Measurements from ENCODE around the gene KSR2. TPM values are rescaled to one million over a fixed set of nuclear protein-coding genes. Genes with fewer than 3 reads are reported as not detected.
"Not testable (repeated sequence)": the region's sequence is repeated elsewhere in the genome, so short reads cannot be mapped to it uniquely, and the experiment has no call there.

KSR2 gene
- total RNA-seq, 1 donor from 2014 or later = under 0.01 TPM

DNA sequence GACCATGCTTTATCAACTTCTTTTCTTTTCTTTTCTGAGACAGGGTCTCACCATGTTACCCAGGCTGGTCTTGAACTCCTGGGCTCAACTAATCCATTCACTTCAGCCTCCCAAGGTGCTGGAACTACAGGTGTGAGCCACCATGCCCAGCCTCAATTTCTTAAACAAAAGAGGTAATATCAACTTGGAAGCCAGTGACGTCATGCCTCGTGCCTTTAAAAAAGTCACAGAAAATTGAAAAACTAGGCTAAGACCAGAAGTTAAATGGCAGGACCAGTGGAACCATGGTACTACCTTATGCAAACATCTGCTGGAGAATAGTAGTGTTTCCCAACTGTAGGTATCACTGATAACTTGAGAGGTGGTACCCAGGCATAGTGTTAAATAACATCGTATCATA is 103.3 kb downstream of the KSR2 start:
- Histone ChIP-seq H3K27ac (ENCODE audit: low read depth, low read length) (no peak overlapping the region), H3K9ac (ENCODE audit: low read depth in 1 of 3, low read length in 3 of 3) (no peak overlapping the region), H3K9me3 (ENCODE audit: control insufficient read depth in 3 of 3, low read length in 3 of 3) (peaks cover 0 to 4% (median 0%) of the 10 kb centered on the region in 3 donors), H3K4me3 (ENCODE audit: low read length in 3 of 3) (no peak overlapping the region), H3K27me3 (ENCODE audit: control insufficient read depth in 3 of 3, insufficient read depth in 3 of 3, low read length in 3 of 3) (peaks cover 0 to 2% (median 0%) of the 10 kb centered on the region in 3 donors), H3K36me3 (ENCODE audit: control insufficient read depth in 3 of 3, insufficient read depth in 3 of 3, low read length in 3 of 3) (no peaks in the 10 kb centered on the region), H3K4me1 (ENCODE audit: control insufficient read depth in 3 of 3, insufficient read depth in 3 of 3, low read length in 3 of 3) (no peaks in the 10 kb centered on the region)

DNA sequence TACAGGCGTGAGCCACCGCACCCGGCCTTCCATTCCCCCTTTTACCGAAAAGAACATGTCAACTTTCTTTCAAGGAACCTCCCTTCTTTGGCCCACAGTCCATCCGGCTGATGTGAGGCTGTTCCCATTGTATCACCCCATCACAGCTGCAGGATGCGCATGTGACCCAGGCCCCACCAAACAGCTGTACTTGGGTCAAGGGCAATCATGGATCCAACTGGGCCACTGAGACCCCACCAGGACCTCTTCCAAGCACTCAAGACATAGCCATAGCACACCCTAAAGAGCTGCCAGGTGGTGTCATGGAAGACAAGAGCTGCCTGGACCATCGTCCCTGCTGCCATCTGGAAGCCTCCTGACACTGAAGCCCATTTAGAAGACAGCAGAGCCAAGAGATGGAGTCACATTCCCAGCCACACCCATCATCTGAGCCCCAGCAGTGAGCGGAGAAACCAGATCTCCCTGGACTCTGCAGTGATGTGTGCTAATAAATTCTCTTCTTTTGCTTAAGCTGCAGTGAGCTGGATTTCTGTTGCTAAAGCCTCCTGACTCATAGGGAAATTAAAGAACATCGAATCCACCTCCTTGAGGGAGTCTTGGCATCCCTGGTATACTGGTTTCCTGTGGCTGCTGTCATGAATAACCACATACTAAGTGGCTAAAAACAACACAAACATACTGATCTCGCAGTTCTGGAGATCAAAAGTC is 105.6 kb downstream of the KSR2 start:
- H3K9me3 ChIP-seq (ENCODE audit: control insufficient read depth in 3 of 3, low read length in 3 of 3) = peaks cover 0 to 4% (median 0%) of the 10 kb centered on the region in 3 donors
- no peak overlapping the region for H3K4me3 ChIP-seq (ENCODE audit: low read length in 3 of 3)
- H3K27me3 ChIP-seq (ENCODE audit: control insufficient read depth in 3 of 3, insufficient read depth in 3 of 3, low read length in 3 of 3) = peaks cover 0 to 11% (median 4%) of the 10 kb centered on the region in 3 donors

DNA sequence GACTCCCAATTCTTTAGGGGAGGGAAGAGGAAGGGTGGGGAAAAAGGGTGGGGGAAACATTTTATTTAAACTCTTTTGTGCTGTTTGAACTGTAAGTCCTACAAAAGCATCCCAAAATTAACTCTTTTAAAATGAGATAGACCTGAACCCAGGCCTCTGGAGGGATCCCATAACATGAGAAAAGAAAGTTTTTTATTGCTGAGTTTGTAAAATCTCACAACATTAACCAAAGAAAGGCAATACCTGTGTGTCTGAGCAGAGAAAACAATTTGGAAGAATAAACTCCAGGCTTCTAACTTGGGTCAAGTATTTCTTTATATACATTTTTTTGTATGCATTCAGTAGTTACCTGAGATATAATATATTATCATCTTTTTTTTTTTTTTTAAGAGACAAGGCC is 107.1 kb downstream of the KSR2 start:
- Histone ChIP-seq H3K9me3 (ENCODE audit: control insufficient read depth in 3 of 3, low read length in 3 of 3) (peaks cover 0 to 4% (median 0%) of the 10 kb centered on the region in 3 donors), H3K27me3 (ENCODE audit: control insufficient read depth in 3 of 3, insufficient read depth in 3 of 3, low read length in 3 of 3) (peaks cover 0 to 13% (median 4%) of the 10 kb centered on the region in 3 donors), H3K4me1 (ENCODE audit: control insufficient read depth in 3 of 3, insufficient read depth in 3 of 3, low read length in 3 of 3) (no peaks in the 10 kb centered on the region)

More for the DNA sequence above, 105.6 kb downstream of the KSR2 start:
- Histone ChIP-seq H3K36me3 (ENCODE audit: control insufficient read depth in 3 of 3, insufficient read depth in 3 of 3, low read length in 3 of 3) (no peaks in the 10 kb centered on the region), H3K9ac (ENCODE audit: low read depth in 1 of 3, low read length in 3 of 3) (no peak overlapping the region), H3K27ac (ENCODE audit: low read depth, low read length) (no peak overlapping the region), H3K4me1 (ENCODE audit: control insufficient read depth in 3 of 3, insufficient read depth in 3 of 3, low read length in 3 of 3) (no peaks in the 10 kb centered on the region)

DNA sequence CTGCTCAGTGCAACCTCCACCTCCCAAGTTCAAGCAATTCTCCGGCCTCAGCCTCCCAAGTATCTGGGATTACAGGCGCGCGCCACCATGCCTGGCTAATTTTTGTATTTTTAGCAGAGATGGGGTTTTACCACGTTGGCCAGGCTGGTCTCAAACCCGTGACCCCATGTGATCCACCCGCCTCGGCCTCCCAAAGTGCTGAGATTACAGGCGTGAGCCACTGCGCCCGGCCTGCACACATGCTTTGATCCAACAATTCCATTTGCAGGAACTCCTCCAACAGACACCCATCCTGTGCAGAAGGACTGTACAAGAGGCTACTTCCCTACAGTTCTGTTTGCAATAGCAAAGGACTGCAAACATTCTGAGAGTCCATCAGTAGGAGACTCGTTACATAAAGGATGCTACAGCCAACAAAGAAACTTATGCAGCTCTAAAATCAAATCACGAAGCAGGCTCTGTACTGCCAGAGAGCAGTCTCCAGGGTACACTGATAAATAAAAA is 108.0 kb downstream of the KSR2 start:
- not testable (repeated sequence) for H3K36me3 ChIP-seq (ENCODE audit: control insufficient read depth in 3 of 3, insufficient read depth in 3 of 3, low read length in 3 of 3); H3K4me3 ChIP-seq (ENCODE audit: low read length in 3 of 3); H3K9ac ChIP-seq (ENCODE audit: low read depth in 1 of 3, low read length in 3 of 3); H3K4me1 ChIP-seq (ENCODE audit: control insufficient read depth in 3 of 3, insufficient read depth in 3 of 3, low read length in 3 of 3); H3K9me3 ChIP-seq (ENCODE audit: control insufficient read depth in 3 of 3, low read length in 3 of 3); H3K27ac ChIP-seq (ENCODE audit: low read depth, low read length)
- H3K27me3 ChIP-seq (ENCODE audit: control insufficient read depth in 3 of 3, insufficient read depth in 3 of 3, low read length in 3 of 3) = peaks cover 0 to 15% (median 4%) of the 10 kb centered on the region in 3 donors

More for the DNA sequence above, 107.1 kb downstream of the KSR2 start:
- H3K36me3 ChIP-seq (ENCODE audit: control insufficient read depth in 3 of 3, insufficient read depth in 3 of 3, low read length in 3 of 3) = no peaks in the 10 kb centered on the region
- no peak overlapping the region for H3K9ac ChIP-seq (ENCODE audit: low read depth in 1 of 3, low read length in 3 of 3)
- no peak overlapping the region for H3K4me3 ChIP-seq (ENCODE audit: low read length in 3 of 3)
- H3K27ac ChIP-seq (ENCODE audit: low read depth, low read length) = no peak overlapping the region

DNA sequence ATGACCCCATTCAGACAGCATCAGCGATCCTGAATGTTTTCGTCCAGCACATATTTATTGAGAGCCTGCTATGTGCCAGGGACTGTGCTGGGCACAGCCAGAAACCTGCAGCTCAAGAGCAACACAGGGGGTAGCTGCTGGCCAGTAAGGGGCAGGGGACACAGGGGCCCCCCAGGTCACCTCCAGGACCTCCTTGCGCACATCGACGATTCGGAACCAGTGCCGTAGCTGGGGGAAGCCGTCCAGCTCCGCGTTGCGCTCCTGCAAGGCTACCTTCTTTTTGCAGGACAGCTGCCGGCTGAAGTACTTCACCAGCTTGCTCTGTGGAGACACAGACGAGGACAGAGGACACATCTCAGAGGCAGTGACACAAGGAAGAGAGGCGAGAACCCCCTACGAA is 108.7 kb downstream of the KSR2 start:
- Histone ChIP-seq H3K4me3 (ENCODE audit: low read length in 3 of 3) (no peak overlapping the region), H3K36me3 (ENCODE audit: control insufficient read depth in 3 of 3, insufficient read depth in 3 of 3, low read length in 3 of 3) (no peaks in the 10 kb centered on the region), H3K27me3 (ENCODE audit: control insufficient read depth in 3 of 3, insufficient read depth in 3 of 3, low read length in 3 of 3) (peaks cover 0 to 19% (median 4%) of the 10 kb centered on the region in 3 donors), H3K9me3 (ENCODE audit: control insufficient read depth in 3 of 3, low read length in 3 of 3) (peaks cover 0 to 4% (median 0%) of the 10 kb centered on the region in 3 donors), H3K9ac (ENCODE audit: low read depth in 1 of 3, low read length in 3 of 3) (no peak overlapping the region), H3K27ac (ENCODE audit: low read depth, low read length) (no peak overlapping the region), H3K4me1 (ENCODE audit: control insufficient read depth in 3 of 3, insufficient read depth in 3 of 3, low read length in 3 of 3) (no peaks in the 10 kb centered on the region)

DNA sequence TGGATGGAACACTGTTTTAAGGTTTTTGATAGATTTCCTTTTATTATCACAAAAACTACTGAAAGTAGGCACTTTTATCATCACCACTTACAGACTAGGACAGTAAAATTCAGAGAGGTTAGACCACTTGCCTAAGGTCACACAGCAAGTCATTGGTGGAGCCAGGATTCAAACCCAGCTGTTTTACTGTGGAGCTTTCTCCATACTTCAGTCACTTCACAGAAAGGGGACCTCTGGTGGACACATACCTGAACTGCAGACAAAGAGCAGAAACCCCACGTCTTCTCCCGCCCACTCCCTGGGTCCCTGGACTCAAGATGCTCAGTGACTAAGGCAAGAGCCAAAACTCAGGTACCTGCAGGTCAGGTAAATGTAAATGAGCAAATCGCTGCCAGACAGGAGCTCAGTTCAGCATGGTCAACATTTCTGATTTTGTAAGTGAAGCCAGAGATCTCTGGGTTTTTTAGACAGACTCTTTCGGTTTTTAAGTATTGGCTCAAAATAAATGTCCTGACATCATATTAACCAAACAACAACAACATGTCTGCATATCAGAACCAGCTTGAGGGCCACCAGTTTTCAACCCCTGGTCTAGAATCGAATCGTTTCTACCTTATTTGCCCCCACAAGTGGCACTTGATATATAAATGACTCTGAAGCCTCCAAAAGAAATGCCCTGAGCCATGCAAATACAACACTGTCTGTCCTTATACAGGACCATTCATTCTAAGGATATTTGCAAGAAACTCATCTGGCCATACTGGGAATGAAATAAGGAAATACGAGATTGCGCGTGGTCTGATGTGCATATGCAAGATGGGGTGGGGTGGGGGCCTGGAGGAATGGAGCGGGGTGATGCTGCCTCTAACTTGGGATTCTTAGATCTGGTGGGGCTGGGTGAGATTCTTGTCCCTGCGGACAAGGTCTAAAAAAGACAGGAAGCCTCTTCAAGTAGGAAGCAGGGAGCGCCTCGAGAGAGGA is 110.9 kb downstream of the KSR2 start:
- Histone ChIP-seq H3K9me3 (ENCODE audit: control insufficient read depth in 3 of 3, low read length in 3 of 3) (peaks cover 0 to 4% (median 3%) of the 10 kb centered on the region in 3 donors), H3K9ac (ENCODE audit: low read depth in 1 of 3, low read length in 3 of 3) (no peak overlapping the region), H3K4me1 (ENCODE audit: control insufficient read depth in 3 of 3, insufficient read depth in 3 of 3, low read length in 3 of 3) (no peaks in the 10 kb centered on the region), H3K4me3 (ENCODE audit: low read length in 3 of 3) (no peak overlapping the region), H3K27me3 (ENCODE audit: control insufficient read depth in 3 of 3, insufficient read depth in 3 of 3, low read length in 3 of 3) (peaks cover 0 to 19% (median 4%) of the 10 kb centered on the region in 3 donors), H3K36me3 (ENCODE audit: control insufficient read depth in 3 of 3, insufficient read depth in 3 of 3, low read length in 3 of 3) (no peaks in the 10 kb centered on the region), H3K27ac (ENCODE audit: low read depth, low read length) (no peak overlapping the region)

DNA sequence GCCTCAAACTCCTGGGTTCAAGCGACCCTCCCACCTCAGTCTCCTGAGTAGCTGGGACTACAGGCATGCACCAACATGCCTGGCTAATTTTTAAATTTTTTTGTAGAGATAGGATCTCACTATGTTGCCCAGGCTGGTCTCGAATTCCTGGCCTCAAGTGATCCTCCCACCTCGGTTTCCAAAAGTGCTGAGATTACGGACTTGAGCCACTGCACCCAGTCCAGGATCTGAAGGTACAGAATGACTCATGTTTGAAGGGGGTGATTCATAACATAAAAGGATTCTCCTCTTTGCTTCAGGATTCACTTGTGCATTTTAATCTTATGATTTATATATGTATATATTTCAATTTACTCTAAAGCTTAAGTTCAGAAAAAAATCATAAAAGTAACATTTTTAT is 111.7 kb downstream of the KSR2 start:
- not testable (repeated sequence) for H3K9me3 ChIP-seq (ENCODE audit: control insufficient read depth in 3 of 3, low read length in 3 of 3); H3K27ac ChIP-seq (ENCODE audit: low read depth, low read length); H3K4me3 ChIP-seq (ENCODE audit: low read length in 3 of 3); H3K4me1 ChIP-seq (ENCODE audit: control insufficient read depth in 3 of 3, insufficient read depth in 3 of 3, low read length in 3 of 3); H3K9ac ChIP-seq (ENCODE audit: low read depth in 1 of 3, low read length in 3 of 3); H3K36me3 ChIP-seq (ENCODE audit: control insufficient read depth in 3 of 3, insufficient read depth in 3 of 3, low read length in 3 of 3)
- peaks cover 0 to 19% (median 4%) of the 10 kb centered on the region in 3 donors for H3K27me3 ChIP-seq (ENCODE audit: control insufficient read depth in 3 of 3, insufficient read depth in 3 of 3, low read length in 3 of 3)

DNA sequence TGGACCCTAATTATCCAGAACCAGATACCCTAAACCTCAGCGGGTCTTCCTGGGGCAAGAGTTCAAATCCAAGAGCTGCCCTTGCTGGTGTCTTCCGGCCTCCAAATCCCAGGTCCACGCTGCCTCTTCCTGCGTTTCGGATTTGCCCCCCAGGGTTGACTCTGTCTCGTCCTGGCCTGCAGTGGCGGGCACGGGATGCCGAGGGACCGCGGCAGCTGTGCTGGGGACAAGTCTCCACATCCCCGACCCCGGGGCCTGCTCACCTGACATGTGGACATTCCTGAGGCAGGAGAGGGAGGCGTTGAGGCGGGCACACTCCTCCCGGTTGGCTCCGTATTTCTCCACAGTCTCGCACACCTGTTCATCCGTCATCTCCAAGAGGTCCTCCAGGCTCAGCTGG is 113.6 kb downstream of the KSR2 start:
- peaks cover 0 to 20% (median 7%) of the 10 kb centered on the region in 3 donors for H3K27me3 ChIP-seq (ENCODE audit: control insufficient read depth in 3 of 3, insufficient read depth in 3 of 3, low read length in 3 of 3)
- no peaks in the 10 kb centered on the region for H3K36me3 ChIP-seq (ENCODE audit: control insufficient read depth in 3 of 3, insufficient read depth in 3 of 3, low read length in 3 of 3)
- H3K4me3 ChIP-seq (ENCODE audit: low read length in 3 of 3) = no peak overlapping the region
- no peak overlapping the region for H3K27ac ChIP-seq (ENCODE audit: low read depth, low read length)
- no peaks in the 10 kb centered on the region for H3K4me1 ChIP-seq (ENCODE audit: control insufficient read depth in 3 of 3, insufficient read depth in 3 of 3, low read length in 3 of 3)
- H3K9me3 ChIP-seq (ENCODE audit: control insufficient read depth in 3 of 3, low read length in 3 of 3) = peaks cover 0 to 4% (median 3%) of the 10 kb centered on the region in 3 donors
- no peak overlapping the region for H3K9ac ChIP-seq (ENCODE audit: low read depth in 1 of 3, low read length in 3 of 3)

DNA sequence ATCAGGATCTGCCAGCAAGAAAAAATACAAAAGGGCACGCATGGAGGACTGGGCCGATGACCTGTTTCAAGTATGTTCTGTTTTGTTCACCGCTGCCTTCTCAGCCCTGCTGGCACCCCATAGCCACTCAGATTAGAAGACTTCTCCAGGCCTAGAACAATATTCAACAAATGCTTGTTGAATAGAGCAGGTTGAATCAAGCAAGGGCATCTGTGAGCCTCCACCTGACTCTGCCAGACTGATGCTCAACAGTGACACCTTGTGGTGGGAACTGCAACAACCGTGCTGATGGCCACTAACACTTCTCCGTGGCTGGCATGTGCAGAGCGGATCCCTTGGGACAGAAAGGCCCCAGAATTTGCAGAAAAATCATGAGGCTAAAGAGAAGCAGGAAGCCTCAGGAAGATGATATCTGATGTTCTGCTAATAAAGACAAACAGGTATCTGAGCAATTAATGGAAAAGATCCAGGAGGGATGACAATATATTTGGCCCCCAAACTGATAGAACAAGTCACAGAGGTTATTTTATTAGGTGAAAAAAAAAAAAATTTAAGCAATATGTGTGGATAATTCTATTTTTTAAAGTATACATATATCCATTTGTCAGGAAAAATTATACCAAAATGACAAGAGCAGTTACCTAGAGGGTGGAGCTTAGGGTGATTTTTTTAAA is 114.3 kb downstream of the KSR2 start:
- H3K9me3 ChIP-seq (ENCODE audit: control insufficient read depth in 3 of 3, low read length in 3 of 3) = peaks cover 0 to 4% (median 3%) of the 10 kb centered on the region in 3 donors
- H3K36me3 ChIP-seq (ENCODE audit: control insufficient read depth in 3 of 3, insufficient read depth in 3 of 3, low read length in 3 of 3) = no peaks in the 10 kb centered on the region
- H3K27ac ChIP-seq (ENCODE audit: low read depth, low read length) = no peak overlapping the region
- H3K27me3 ChIP-seq (ENCODE audit: control insufficient read depth in 3 of 3, insufficient read depth in 3 of 3, low read length in 3 of 3) = peaks cover 0 to 18% (median 3%) of the 10 kb centered on the region in 3 donors
- no peak overlapping the region for H3K4me3 ChIP-seq (ENCODE audit: low read length in 3 of 3)
- H3K4me1 ChIP-seq (ENCODE audit: control insufficient read depth in 3 of 3, insufficient read depth in 3 of 3, low read length in 3 of 3) = no peaks in the 10 kb centered on the region
- no peak overlapping the region for H3K9ac ChIP-seq (ENCODE audit: low read depth in 1 of 3, low read length in 3 of 3)

Data from skeletal muscle tissue (tissue), 4 donors.